Measurements from ENCODE around the gene DCAF6. TPM values are rescaled to one million over a fixed set of nuclear protein-coding genes. Genes with fewer than 3 reads are reported as not detected.

Gene DCAF6
- total RNA-seq, 1 donor from 2014 or later = 32.9 TPM

DNA sequence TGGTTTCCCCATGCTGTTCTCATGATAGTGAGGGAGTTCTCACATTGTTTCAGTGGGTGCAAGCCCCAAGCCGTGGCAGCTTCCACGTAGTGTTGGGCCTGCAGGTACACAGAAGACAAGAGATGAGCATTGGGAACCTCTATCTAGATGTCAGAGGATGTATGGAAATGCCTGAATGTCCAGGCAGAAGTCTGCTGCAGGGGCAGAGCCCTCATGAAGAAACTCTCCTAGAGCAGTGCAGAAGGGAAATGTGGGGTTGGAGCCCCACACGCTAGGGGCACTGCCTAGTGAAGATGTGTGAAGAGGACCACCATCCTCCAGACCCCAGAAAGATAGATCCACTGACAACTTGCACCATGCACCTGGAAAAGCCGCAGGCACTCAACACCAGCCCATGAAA is 183.3 kb downstream of the DCAF6 start:
- no peak overlapping the region for H3K4me3 Mint-ChIP-seq
- peaks cover 3% of the 10 kb centered on the region for H3K9me3 Mint-ChIP-seq
- TF ChIP-seq, protein P1, sequence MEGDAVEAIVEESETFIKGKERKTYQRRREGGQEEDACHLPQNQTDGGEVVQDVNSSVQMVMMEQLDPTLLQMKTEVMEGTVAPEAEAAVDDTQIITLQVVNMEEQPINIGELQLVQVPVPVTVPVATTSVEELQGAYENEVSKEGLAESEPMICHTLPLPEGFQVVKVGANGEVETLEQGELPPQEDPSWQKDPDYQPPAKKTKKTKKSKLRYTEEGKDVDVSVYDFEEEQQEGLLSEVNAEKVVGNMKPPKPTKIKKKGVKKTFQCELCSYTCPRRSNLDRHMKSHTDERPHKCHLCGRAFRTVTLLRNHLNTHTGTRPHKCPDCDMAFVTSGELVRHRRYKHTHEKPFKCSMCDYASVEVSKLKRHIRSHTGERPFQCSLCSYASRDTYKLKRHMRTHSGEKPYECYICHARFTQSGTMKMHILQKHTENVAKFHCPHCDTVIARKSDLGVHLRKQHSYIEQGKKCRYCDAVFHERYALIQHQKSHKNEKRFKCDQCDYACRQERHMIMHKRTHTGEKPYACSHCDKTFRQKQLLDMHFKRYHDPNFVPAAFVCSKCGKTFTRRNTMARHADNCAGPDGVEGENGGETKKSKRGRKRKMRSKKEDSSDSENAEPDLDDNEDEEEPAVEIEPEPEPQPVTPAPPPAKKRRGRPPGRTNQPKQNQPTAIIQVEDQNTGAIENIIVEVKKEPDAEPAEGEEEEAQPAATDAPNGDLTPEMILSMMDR (IDR thresholded peaks at IDR 0.05) = no peak
- DNase-seq (no peak), ATAC-seq (ENCODE audit: low read depth) (no peak)
- intact Hi-C loops (cut with micrococcal nuclease) = no loop called here
- ChIA-PET POLR2A (no interaction called here), CTCF (no interaction called here)
- no peak overlapping the region for H3K27ac Mint-ChIP-seq
- no peaks in the 10 kb centered on the region for H3K36me3 Mint-ChIP-seq (ENCODE audit: low read depth)
- H3K4me1 Mint-ChIP-seq = no peaks in the 10 kb centered on the region
- H3K27me3 Mint-ChIP-seq = peaks cover 10% of the 10 kb centered on the region

DNA sequence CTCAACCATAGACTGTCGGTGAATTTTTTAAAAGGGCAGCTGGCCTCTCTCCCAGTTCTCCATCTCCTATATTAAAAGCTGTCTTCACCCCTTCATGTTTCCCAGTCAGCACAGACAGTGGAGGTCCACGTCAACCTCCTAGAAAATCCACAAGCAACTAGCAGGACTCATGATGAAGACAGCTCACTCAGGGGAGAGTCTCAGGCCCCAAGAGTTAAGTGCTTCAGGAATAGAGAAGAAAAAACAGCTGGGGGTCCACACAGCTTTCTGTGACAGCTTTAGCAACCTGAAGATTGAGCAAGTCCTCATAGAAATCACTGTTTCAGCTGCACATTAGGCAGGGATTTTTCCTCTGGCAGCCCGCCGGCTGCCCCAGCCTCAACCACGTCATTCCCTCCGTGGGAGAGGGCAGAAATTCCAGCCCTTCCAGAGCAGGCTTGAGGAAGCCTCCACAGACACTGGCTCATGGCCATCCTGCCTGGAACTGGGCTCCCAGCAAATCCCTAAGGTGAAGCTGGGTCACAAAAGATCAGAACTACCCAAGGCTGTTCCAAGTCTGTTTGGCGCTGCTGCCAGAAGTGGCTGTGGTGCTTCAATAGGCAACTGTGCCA is 185.0 kb downstream of the DCAF6 start:
- no peaks in the 10 kb centered on the region for H3K36me3 Mint-ChIP-seq (ENCODE audit: low read depth)
- DNase-seq (no peak), ATAC-seq (ENCODE audit: low read depth) (no peak)
- H3K4me1 Mint-ChIP-seq = no peaks in the 10 kb centered on the region
- H3K27ac Mint-ChIP-seq = no peak overlapping the region
- intact Hi-C loops (cut with micrococcal nuclease) = no loop called here
- no peak overlapping the region for H3K4me3 Mint-ChIP-seq
- CTCF ChIA-PET = no interaction called here
- POLR2A ChIA-PET = no interaction called here
- peaks cover 7% of the 10 kb centered on the region for H3K27me3 Mint-ChIP-seq
- H3K9me3 Mint-ChIP-seq = peaks cover 3% of the 10 kb centered on the region
- TF ChIP-seq, protein P1 (IDR thresholded peaks at IDR 0.05) = no peak

DNA sequence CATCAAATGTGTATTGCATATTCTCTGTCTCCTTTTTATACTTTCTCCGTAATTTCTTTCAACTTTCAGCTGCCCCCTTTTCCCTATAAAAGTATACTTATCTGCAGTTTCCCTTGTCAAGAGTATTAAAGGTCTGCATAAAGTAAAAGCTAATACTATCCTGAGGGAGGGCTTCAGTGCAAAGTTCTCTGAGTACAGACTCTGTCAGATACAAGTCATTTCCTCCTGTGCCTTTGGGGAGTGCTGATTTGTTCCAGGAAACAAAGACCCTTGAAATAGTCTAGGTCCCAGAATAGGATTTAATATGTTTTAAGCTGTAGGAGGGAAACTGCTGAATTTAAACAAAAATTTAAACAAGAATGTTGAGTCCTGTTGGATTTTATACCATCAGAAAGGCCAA is 188.6 kb downstream of the DCAF6 start:
- Mint-ChIP-seq H3K4me1 (no peaks in the 10 kb centered on the region), H3K4me3 (no peak overlapping the region), H3K27me3 (peaks cover 20% of the 10 kb centered on the region), H3K36me3 (ENCODE audit: low read depth) (no peaks in the 10 kb centered on the region), H3K27ac (no peak overlapping the region), H3K9me3 (peaks cover under 1% of the 10 kb centered on the region)
- ATAC-seq (ENCODE audit: low read depth) (no peak), DNase-seq (no peak)
- intact Hi-C loops (cut with micrococcal nuclease) = no loop called here
- POLR2A ChIA-PET = no interaction called here
- TF ChIP-seq, protein P1 (IDR thresholded peaks at IDR 0.05) = no peak
- CTCF ChIA-PET = no interaction called here

Other genes starting within 250 kb of the DCAF6 start
- gene MPZL1, start 214.7 kb upstream of the DCAF6 start, total RNA-seq = 27.2 and 27.4 TPM in 2 replicates
- gene ADCY10, start 22.5 kb upstream of the DCAF6 start, total RNA-seq = 0.20 and 0.24 TPM in 2 replicates
- 27.5 and 28.6 TPM in 2 replicates for gene MPC2, start 389 bp downstream of the DCAF6 start, total RNA-seq
- 0.04 and 0.32 TPM in 2 replicates for gene GPR161, start 200.2 kb downstream of the DCAF6 start, total RNA-seq
- 25.5 and 29.8 TPM in 2 replicates for gene TIPRL, start 242.3 kb downstream of the DCAF6 start, total RNA-seq

Data from activated B cell treated with CpG ODN at 0.5 μM for 24 hours (primary cell).